SU-DHL-6 (cell line): ENCODE data around the gene CSH1.
"Not testable (repeated sequence)": the region's sequence is repeated elsewhere in the genome, so short reads cannot be mapped to it uniquely, and the experiment has no call there.

ENCODE experiments used
- CTCF ChIP-seq: fragments of 200-600 bp; sonication (generic); IDR thresholded peaks from one replicate; pipeline ENCODE4 v1.5.1; 2017; ENCODE audit warnings: antibody characterized with exemption, mild to moderate bottlenecking, low read length, moderate library complexity; ENCODE audit not compliant: insufficient read depth, poor library complexity, severe bottlenecking
- EZH2phosphoT487 ChIP-seq: fragments of 200-600 bp; sonication (generic), shearing (Covaris generic); conservative IDR thresholded peaks from 2 replicates; pipeline ENCODE4 v1.6.1; 2018; ENCODE audit warnings: mild to moderate bottlenecking, antibody characterized with exemption, low read length, moderate library complexity, mixed read lengths

- TF ChIP-seq CTCF, EZH2phosphoT487: not testable (repeated sequence)
These were observed 22.5 kb upstream of the CSH1 start, which contains the start of gene GH1 for GRCh38 chr17:63918789-63919305.
